HepG2 (cell line): ENCODE results near the gene DPP8. TPM values are rescaled to one million over a fixed set of nuclear protein-coding genes. Genes with fewer than 3 reads are reported as not detected.

Experiments
- ATAC-seq: fragments of 200-7000 bp; cut with Tn5 transposase; 3 replicates; pipeline ENCODE4 v1.9.1; 2020; ENCODE audit warnings: mild to moderate bottlenecking, moderate library complexity
- BruUV-seq: library from RNA; stranded (reverse); fragments of 400-500 nt; replicated peaks from 2 replicates; lab custom pipeline; 2021; lab: Mats Ljungman, UMichigan
- CTCF ChIA-PET: fragments of 300-600 bp; formaldehyde crosslinking; extraction: SDS; loops from one replicate; lab custom pipeline; 2021; ENCODE audit warnings: low total read pairs, inconsistent platforms, low intra/inter-chr PET ratio; lab: Yijun Ruan, JAX
- POLR2A ChIA-PET: fragments of 350-600 bp; sonication (Branson Sonifier 250); formaldehyde crosslinking; loops from one replicate; lab custom pipeline; 2020; ENCODE audit warnings: antibody characterized with exemption, inconsistent platforms; lab: Yijun Ruan, JAX
- DNase-seq: peaks from one replicate; pipeline ENCODE4 v3.0.0-alpha.2; 2015; ENCODE audit warnings: low spot score
- FAIRE-seq: peaks from 3 replicates; lab custom pipeline; 2011; peaks lifted over from hg19 to GRCh38; lab: Jason Lieb, UNC
- H2AFZ ChIP-seq: one replicate; pipeline ENCODE4 v1.6.1; 2011; ENCODE audit warnings: low read length, inconsistent platforms
- H3K27ac ChIP-seq: fragments of 300-600 bp; 3 replicates; pipeline ENCODE4 v1.8.0; 2011; ENCODE audit warnings: mixed run types, mild to moderate bottlenecking, mixed read lengths, low read length, inconsistent platforms; ENCODE audit not compliant: insufficient read depth; ENCODE audit errors: extremely low read length
- H3K27me3 ChIP-seq, 2 experiments: fragments of 200-600 bp in 1 of 2; 2 replicates in 1 of 2; 3 replicates in 1 of 2; pipeline versions ENCODE4 v1.6.0 to v1.8.0; 2011; ENCODE audit warnings: low read length in 2 of 2, mild to moderate bottlenecking in 2 of 2, moderate library complexity in 2 of 2, inconsistent platforms in 1 of 2; ENCODE audit not compliant: insufficient read depth in 2 of 2, control insufficient read depth in 1 of 2
- H3K36me3 ChIP-seq, 2 experiments: fragments of 200-600 bp in 1 of 2; replicated peaks in 1 of 2; 2 replicates in 1 of 2; 3 replicates in 1 of 2; pipeline versions ENCODE4 v1.5.1 to v1.8.0; 2011; ENCODE audit warnings: low read length in 2 of 2, inconsistent platforms in 1 of 2; ENCODE audit not compliant: insufficient read depth in 2 of 2, control insufficient read depth in 1 of 2
- H3K4me1 ChIP-seq: 2 replicates; pipeline ENCODE4 v1.5.1; 2012; ENCODE audit warnings: low read length, inconsistent platforms; ENCODE audit not compliant: insufficient read depth
- H3K4me2 ChIP-seq: 2 replicates; pipeline ENCODE4 v1.6.0; 2011; ENCODE audit warnings: low read depth, low read length, inconsistent platforms
- H3K4me3 ChIP-seq, 3 experiments: fragments of 200-600 bp in 1 of 3; sonication (generic), shearing (Covaris generic) in 1 of 3; replicated peaks in 1 of 3; 2 replicates each; pipeline ENCODE4 v1.5.1; 2011 to 2016; ENCODE audit warnings: low read length in 3 of 3, inconsistent platforms in 2 of 3, low read depth in 2 of 3, mild to moderate bottlenecking in 2 of 3, control low read depth in 1 of 3, mixed read lengths in 1 of 3; ENCODE audit not compliant: insufficient read depth in 1 of 3
- H3K79me2 ChIP-seq: one replicate; pipeline ENCODE4 v1.6.1; 2011; ENCODE audit warnings: low read length, inconsistent platforms; ENCODE audit not compliant: insufficient read depth
- H3K9ac ChIP-seq: 2 replicates; pipeline ENCODE4 v1.6.0; 2011; ENCODE audit warnings: mild to moderate bottlenecking, low read depth, low read length, inconsistent platforms; ENCODE audit not compliant: insufficient read depth
- H3K9me3 ChIP-seq: 2 replicates; pipeline ENCODE4 v1.5.1; 2012; ENCODE audit warnings: mild to moderate bottlenecking, low read length
- H4K20me1 ChIP-seq: 2 replicates; pipeline ENCODE4 v1.6.0; 2011; ENCODE audit warnings: inconsistent platforms, mild to moderate bottlenecking, low read length, moderate library complexity; ENCODE audit not compliant: insufficient read depth
- EP300 ChIP-seq, 3 experiments: sonication (generic) in 1 of 3; formaldehyde crosslinking in 1 of 3; IDR thresholded peaks; 2 replicates each; pipeline versions ENCODE4 v1.5.1 to v1.6.1; 2011 to 2020; ENCODE audit warnings: low read depth in 2 of 3, low read length in 2 of 3, borderline replicate concordance in 1 of 3, improper control_type of control experiment in 1 of 3, mild to moderate bottlenecking in 1 of 3, missing genetic modification reagents in 1 of 3, moderate library complexity in 1 of 3
- HHEX ChIP-seq: IDR thresholded peaks from 2 replicates; pipeline ENCODE4 v1.6.1; 2016; ENCODE audit warnings: control low read depth
- RFXANK ChIP-seq: IDR thresholded peaks from 2 replicates; pipeline ENCODE4 v1.6.1; 2016
- SRSF1 ChIP-seq: fragments of 200-400 bp; formaldehyde crosslinking; optimal IDR thresholded peaks from 2 replicates; pipeline ENCODE3; 2017; ENCODE audit warnings: mild to moderate bottlenecking, low read depth, low read length, moderate library complexity
- SRSF4 ChIP-seq: fragments of 200-400 bp; formaldehyde crosslinking; IDR thresholded peaks from one replicate; pipeline ENCODE4 v1.6.1; 2018; ENCODE audit warnings: mild to moderate bottlenecking, low read depth, low read length, moderate library complexity; ENCODE audit not compliant: poor library complexity, severe bottlenecking
- YEATS4 ChIP-seq: sonication (generic); formaldehyde crosslinking; IDR thresholded peaks from 2 replicates; pipeline ENCODE4 v1.4.0; 2020; ENCODE audit warnings: missing genetic modification reagents, borderline replicate concordance
- ZNF232 ChIP-seq: sonication (generic); formaldehyde crosslinking; IDR thresholded peaks from 2 replicates; pipeline ENCODE4 v1.4.0; 2020; ENCODE audit warnings: missing genetic modification reagents, borderline replicate concordance
- WGBS: methylation state at CpG from one replicate; pipeline ENCODE4 v1.1.6; 2017; ENCODE audit warnings: low lambda C conversion rate; 5-methylcytosine and 5-hydroxymethylcytosine counted together
- in situ Hi-C: cut with HindIII; loops from 2 replicates; pipeline ENCODE4 v1.10.0; 2017; ENCODE audit warnings: low pct_unique_long_range_greater_than_20kb; ENCODE audit not compliant: extremely low pct_ligation_motif_present
- intact Hi-C: fragments of 100-400 bp; cut with micrococcal nuclease; formaldehyde crosslinking; loops from one replicate; pipeline ENCODE4 v1.10.0; 2022; ENCODE audit not compliant: unreplicated experiment
- polyA plus RNA-seq, 8 experiments: library from polyadenylated mRNA; depleted of rRNA in 3 of 8; stranded (reverse) in 7 of 8; unstranded in 1 of 8; fragments of >200 nt; fragmentation: Illumina TruSeq in 4 of 8; extraction: Trizol in 4 of 8; gene quantifications; 2 replicates each; pipeline versions ENCODE4 v1.2.1 to v1.2.3, GENCODE V29; 2011 to 2016; ENCODE audit warnings: low read depth in 4 of 8, missing spikeins in 1 of 8, mixed read lengths in 1 of 8; ENCODE audit not compliant: insufficient read depth in 1 of 8
- total RNA-seq, 5 experiments: library from RNA; depleted of rRNA; stranded (reverse); fragments of >200 nt; fragmentation: Illumina TruSeq; extraction: Trizol; gene quantifications; 2 replicates each; pipeline ENCODE4 v1.2.3, GENCODE V29; 2016; ENCODE audit warnings: low read depth in 1 of 5
- TF ChIP-seq, protein P1 (sequence below): sonication (generic); formaldehyde crosslinking; IDR thresholded peaks from 2 replicates; pipeline ENCODE4 v1.4.0; 2020; ENCODE audit warnings: mild to moderate bottlenecking, low read depth, missing genetic modification reagents
- TF ChIP-seq, protein P2 (sequence below): sonication (generic); formaldehyde crosslinking; IDR thresholded peaks from 2 replicates; pipeline ENCODE4 v1.4.0; 2020; ENCODE audit warnings: mild to moderate bottlenecking, missing genetic modification reagents

Gene DPP8
- total and polyA plus RNA-seq, 2 of the 13 experiments (the other 11 are each of a cell fraction or from before 2014, with no cell fraction given) = 18.0 to 26.3 TPM

GRCh38 chr15:65470866-65471265, 46.6 kb downstream of the DPP8 start:
- POLR2A ChIA-PET = interaction anchor here (0.7 kb wide), 1 partner anchor 48 kb away, joined by 3 read pairs; the partner anchor contains the start of gene IGDCC4
- peaks cover 15 to 42% of the 10 kb centered on the region in 2 experiments for H3K36me3 ChIP-seq
- no peaks in the 10 kb centered on the region for H3K9me3 ChIP-seq
- no peaks in the 10 kb centered on the region for H4K20me1 ChIP-seq
- no peak overlapping the region for H2AFZ ChIP-seq
- intact Hi-C loops (no loop called here), in situ Hi-C loops (no loop called here)
- H3K79me2 ChIP-seq = no peaks in the 10 kb centered on the region
- no peak overlapping the region for H3K4me2 ChIP-seq
- no peak overlapping the region for H3K9ac ChIP-seq
- no peak for DNase-seq
- no peak for ATAC-seq
- no TSS peak for BruUV-seq
- no peak for FAIRE-seq
- H3K4me3 ChIP-seq = no peak overlapping the region
- CTCF ChIA-PET = no interaction called here
- no peak overlapping the region for H3K27ac ChIP-seq
- no peak for TF ChIP-seq EP300 (IDR thresholded peaks at IDR 0.05; ENCODE audit: low read depth in 2 of 2, low read length in 2 of 2)
- TF ChIP-seq EP300 (CRISPR knock-in tag; IDR thresholded peaks at IDR 0.05; ENCODE audit: borderline replicate concordance) = no peak
- TF ChIP-seq, protein P1, sequence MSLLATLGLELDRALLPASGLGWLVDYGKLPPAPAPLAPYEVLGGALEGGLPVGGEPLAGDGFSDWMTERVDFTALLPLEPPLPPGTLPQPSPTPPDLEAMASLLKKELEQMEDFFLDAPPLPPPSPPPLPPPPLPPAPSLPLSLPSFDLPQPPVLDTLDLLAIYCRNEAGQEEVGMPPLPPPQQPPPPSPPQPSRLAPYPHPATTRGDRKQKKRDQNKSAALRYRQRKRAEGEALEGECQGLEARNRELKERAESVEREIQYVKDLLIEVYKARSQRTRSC (CRISPR knock-in tag) = no peak
- TF ChIP-seq, protein P2, sequence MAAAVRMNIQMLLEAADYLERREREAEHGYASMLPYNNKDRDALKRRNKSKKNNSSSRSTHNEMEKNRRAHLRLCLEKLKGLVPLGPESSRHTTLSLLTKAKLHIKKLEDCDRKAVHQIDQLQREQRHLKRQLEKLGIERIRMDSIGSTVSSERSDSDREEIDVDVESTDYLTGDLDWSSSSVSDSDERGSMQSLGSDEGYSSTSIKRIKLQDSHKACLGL (CRISPR knock-in tag) = no peak
- no peak for TF ChIP-seq SRSF1
- TF ChIP-seq RFXANK = no peak
- TF ChIP-seq YEATS4 (CRISPR knock-in tag) = no peak
- TF ChIP-seq SRSF4 = no peak
- TF ChIP-seq HHEX = no peak
- TF ChIP-seq ZNF232 (CRISPR knock-in tag) = no peak
- 94% methylated on average over 3 of the region's 3 CpGs for WGBS
- no peaks in the 10 kb centered on the region for H3K4me1 ChIP-seq
- no peaks in the 10 kb centered on the region for H3K27me3 ChIP-seq
